H9 (cell line): ENCODE measurements around the gene USP35. TPM values are rescaled to one million over a fixed set of nuclear protein-coding genes. Genes with fewer than 3 reads are reported as not detected.

Experiments used
- DNase-seq: peaks from one replicate; pipeline ENCODE4 v3.0.0-alpha.2; 2017
- H2AFZ ChIP-seq: one replicate; pipeline ENCODE4 v1.6.1; 2013; ENCODE audit warnings: mild to moderate bottlenecking, low read length, control low read depth, moderate library complexity
- H2AK5ac ChIP-seq: 2 replicates; pipeline ENCODE4 v1.6.1; 2013; ENCODE audit warnings: low read length, control low read depth, mixed read lengths; ENCODE audit not compliant: insufficient read length
- H2BK120ac ChIP-seq: one replicate; pipeline ENCODE4 v1.6.1; 2013; ENCODE audit warnings: low read depth, mild to moderate bottlenecking, low read length, control low read depth, inconsistent platforms; ENCODE audit not compliant: poor library complexity, severe bottlenecking
- H2BK12ac ChIP-seq: 2 replicates; pipeline ENCODE4 v1.6.1; 2013; ENCODE audit warnings: low read length, control low read depth, mixed read lengths, low read depth; ENCODE audit not compliant: insufficient read length
- H2BK15ac ChIP-seq: 2 replicates; pipeline ENCODE4 v1.6.1; 2013; ENCODE audit warnings: low read depth, low read length, control low read depth
- H2BK20ac ChIP-seq: one replicate; pipeline ENCODE4 v1.6.1; 2013; ENCODE audit warnings: low read depth, mild to moderate bottlenecking, low read length, control low read depth, inconsistent platforms; ENCODE audit not compliant: poor library complexity, severe bottlenecking
- H2BK5ac ChIP-seq: 2 replicates; pipeline ENCODE4 v1.6.1; 2013; ENCODE audit warnings: low read length, control low read depth, mixed read lengths; ENCODE audit not compliant: insufficient read length
- H3K14ac ChIP-seq: 2 replicates; pipeline ENCODE4 v1.6.1; 2013; ENCODE audit warnings: low read length, control low read depth; ENCODE audit not compliant: insufficient read depth
- H3K18ac ChIP-seq: 2 replicates; pipeline ENCODE4 v1.6.1; 2013; ENCODE audit warnings: low read depth, mild to moderate bottlenecking, mixed read lengths, low read length, control low read depth; ENCODE audit not compliant: insufficient read length
- H3K23ac ChIP-seq: 2 replicates; pipeline ENCODE4 v1.6.1; 2013; ENCODE audit warnings: low read length, control low read depth, mixed read lengths, low read depth; ENCODE audit not compliant: insufficient read length
- H3K23me2 ChIP-seq: 2 replicates; pipeline ENCODE4 v1.6.1; 2013; ENCODE audit warnings: low read depth, mild to moderate bottlenecking, mixed read lengths, low read length, control low read depth; ENCODE audit not compliant: insufficient read length, poor library complexity, severe bottlenecking
- H3K27ac ChIP-seq: 2 replicates; pipeline ENCODE4 v1.5.1; 2013; ENCODE audit warnings: low read length, control low read depth, mixed read lengths, low read depth; ENCODE audit not compliant: insufficient read length
- H3K27me3 ChIP-seq: 2 replicates; pipeline ENCODE4 v1.6.1; 2013; ENCODE audit warnings: low read length, control low read depth, inconsistent platforms; ENCODE audit not compliant: insufficient read depth
- H3K4ac ChIP-seq: 2 replicates; pipeline ENCODE4 v1.6.1; 2013; ENCODE audit warnings: low read depth, mild to moderate bottlenecking, control low read depth, inconsistent platforms, low read length, moderate library complexity
- H3K4me1 ChIP-seq: 2 replicates; pipeline ENCODE4 v1.6.1; 2013; ENCODE audit warnings: low read length, control low read depth, inconsistent platforms; ENCODE audit not compliant: insufficient read depth
- H3K4me2 ChIP-seq: 2 replicates; pipeline ENCODE4 v1.6.1; 2013; ENCODE audit warnings: low read length, control low read depth, mixed read lengths; ENCODE audit not compliant: insufficient read length, insufficient read depth
- H3K56ac ChIP-seq: 2 replicates; pipeline ENCODE4 v1.6.1; 2013; ENCODE audit warnings: low read depth, mild to moderate bottlenecking, mixed read lengths, low read length, control low read depth; ENCODE audit not compliant: insufficient read length
- H3K79me1 ChIP-seq: 2 replicates; pipeline ENCODE4 v1.6.1; 2013; ENCODE audit warnings: low read depth, mild to moderate bottlenecking, moderate library complexity, low read length, control low read depth, inconsistent platforms; ENCODE audit not compliant: insufficient read depth, poor library complexity, severe bottlenecking
- H3K79me2 ChIP-seq: 2 replicates; pipeline ENCODE4 v1.6.1; 2013; ENCODE audit warnings: low read length, control low read depth, inconsistent platforms; ENCODE audit not compliant: insufficient read depth
- H3K9ac ChIP-seq: 2 replicates; pipeline ENCODE4 v1.6.1; 2013; ENCODE audit warnings: low read length, control low read depth, mixed read lengths; ENCODE audit not compliant: insufficient read length; ENCODE audit errors: extremely low read depth
- H3K9me3 ChIP-seq: one replicate; pipeline ENCODE4 v1.6.1; 2013; ENCODE audit warnings: low read depth, low read length, inconsistent platforms; ENCODE audit not compliant: control insufficient read depth
- H3T11ph ChIP-seq: one replicate; pipeline ENCODE4 v1.6.1; 2013; ENCODE audit warnings: mild to moderate bottlenecking, low read length, control low read depth, inconsistent platforms
- H4K20me1 ChIP-seq: one replicate; pipeline ENCODE4 v1.6.1; 2013; ENCODE audit not compliant: control insufficient read depth, insufficient read length, insufficient read depth
- H4K5ac ChIP-seq: 2 replicates; pipeline ENCODE4 v1.6.1; 2013; ENCODE audit warnings: low read depth, mild to moderate bottlenecking, mixed read lengths, low read length, control low read depth; ENCODE audit not compliant: insufficient read length
- H4K8ac ChIP-seq: replicated peaks from 2 replicates; pipeline ENCODE4 v1.6.1; 2013; ENCODE audit warnings: low read length, control low read depth, mixed read lengths, low read depth; ENCODE audit not compliant: insufficient read length
- H4K91ac ChIP-seq: 2 replicates; pipeline ENCODE4 v1.6.1; 2013; ENCODE audit warnings: low read depth, mild to moderate bottlenecking, moderate library complexity, mixed read lengths, low read length, control low read depth; ENCODE audit not compliant: insufficient read length
- H3K27ac Mint-ChIP-seq, 3 experiments: 2 replicates in 2 of 3; 3 replicates in 1 of 3; pipeline ENCODE4 v1.8.0; 2020 to 2021; ENCODE audit warnings: mixed read lengths in 3 of 3, mild to moderate bottlenecking in 1 of 3, moderate library complexity in 1 of 3
- H3K27me3 Mint-ChIP-seq: 2 replicates; pipeline ENCODE4 v1.8.0; 2021; ENCODE audit warnings: low read depth, mild to moderate bottlenecking, moderate library complexity, mixed read lengths
- H3K36me3 Mint-ChIP-seq, 3 experiments: 2 replicates in 2 of 3; 3 replicates in 1 of 3; pipeline ENCODE4 v1.8.0; 2020 to 2021; ENCODE audit warnings: low read depth in 3 of 3, mixed read lengths in 3 of 3; ENCODE audit not compliant: insufficient read depth in 1 of 3
- H3K4me1 Mint-ChIP-seq, 2 experiments: 2 replicates each; pipeline ENCODE4 v1.8.0; 2020; ENCODE audit warnings: mixed read lengths in 2 of 2
- H3K4me3 Mint-ChIP-seq, 2 experiments: 2 replicates in 1 of 2; 3 replicates in 1 of 2; pipeline ENCODE4 v1.8.0; 2020 to 2021; ENCODE audit warnings: mild to moderate bottlenecking in 2 of 2, mixed read lengths in 2 of 2, moderate library complexity in 1 of 2
- H3K9me3 Mint-ChIP-seq, 2 experiments: 2 replicates in 1 of 2; 3 replicates in 1 of 2; pipeline ENCODE4 v1.8.0; 2020; ENCODE audit warnings: mild to moderate bottlenecking in 2 of 2, mixed read lengths in 2 of 2, moderate library complexity in 1 of 2
- WGBS: extraction: QIAGEN DNeasy Blood & Tissue Kit; methylation state at CpG from one replicate; pipeline ENCODE4 v1.1.7; 2013; ENCODE audit warnings: missing lambda C conversion rate, low lambda C conversion rate, mixed read lengths; ENCODE audit not compliant: insufficient read length; ENCODE audit errors: extremely low coverage; 5-methylcytosine and 5-hydroxymethylcytosine counted together
- total RNA-seq: library from RNA; stranded (reverse); gene quantifications from 2 replicates; pipeline ENCODE4 v1.2.1, GENCODE V29; 2021
- TF ChIP-seq, protein P1 (sequence below): fragments of 200-600 bp; sonication (generic); conservative IDR thresholded peaks from 3 replicates; pipeline ENCODE4 v1.8.0; 2021; ENCODE audit warnings: antibody characterized with exemption, mild to moderate bottlenecking

Gene USP35
- total RNA-seq, 1 experiment from 2014 or later: 6.8 TPM

DNA sequence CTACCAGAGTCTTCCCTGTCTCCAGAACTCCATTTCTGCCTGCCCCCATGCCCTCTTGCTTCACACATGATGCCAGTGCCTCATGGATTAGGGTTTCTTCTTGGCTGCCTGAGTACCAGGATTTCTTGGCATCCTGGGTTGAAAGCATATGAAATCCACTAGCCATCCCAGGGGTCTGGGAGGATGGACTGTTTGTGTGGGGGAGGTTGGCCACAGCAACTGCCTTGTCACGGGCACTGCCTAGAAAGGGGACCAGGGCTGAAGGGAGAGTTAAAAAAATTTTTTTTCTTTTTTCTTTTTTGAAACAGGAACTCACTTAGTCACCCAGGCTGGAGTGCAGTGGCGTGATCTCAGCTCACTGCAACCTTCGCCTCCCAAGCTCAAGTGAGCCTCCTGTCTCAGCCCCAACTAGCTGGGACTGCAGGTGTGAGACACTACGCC is 4.2 kb downstream of the USP35 start:
- Histone ChIP-seq H4K20me1 (no peaks in the 10 kb centered on the region), H3K4ac (no peak overlapping the region)
- H3K27ac Mint-ChIP-seq: peak overlapping the region in 1 of 3 experiments; percentile 53; a peak in 2 of 7 replicates

More for the DNA sequence above, 4.2 kb downstream of the USP35 start:
- Histone ChIP-seq H3K9ac (no peak overlapping the region), H4K8ac (no peak overlapping the region), H2BK5ac (no peak overlapping the region), H3T11ph (no peak overlapping the region), H3K27ac (no peak overlapping the region), H2AFZ (no peak overlapping the region), H3K23ac (no peak overlapping the region), H4K91ac (no peak overlapping the region), H3K27me3 (no peaks in the 10 kb centered on the region), H3K79me2 (no peaks in the 10 kb centered on the region), H3K9me3 (no peaks in the 10 kb centered on the region), H2BK20ac (no peak overlapping the region), H3K14ac (no peak overlapping the region), H3K79me1 (no peaks in the 10 kb centered on the region), H2BK15ac (no peak overlapping the region), H2BK12ac (no peak overlapping the region), H2AK5ac (no peak overlapping the region), H3K4me1 (no peaks in the 10 kb centered on the region), H3K56ac (no peak overlapping the region), H3K4me2 (no peak overlapping the region), H3K18ac (no peak overlapping the region), H3K23me2 (peaks cover 4% of the 10 kb centered on the region), H4K5ac (no peak overlapping the region), H2BK120ac (no peak overlapping the region)
- Mint-ChIP-seq H3K36me3 (no peaks in the 10 kb centered on the region; a peak in 1 of 7 replicates), H3K4me1 (peaks cover 10 to 12% of the 10 kb centered on the region in 2 experiments), H3K27me3 (no peaks in the 10 kb centered on the region), H3K4me3 (no peak overlapping the region), H3K9me3 (no peaks in the 10 kb centered on the region; a peak in 1 of 5 replicates)
- DNase-seq: no peak
- no CpG with 5 or more reads among the region's 4 CpGs for WGBS
- TF ChIP-seq, protein P1, sequence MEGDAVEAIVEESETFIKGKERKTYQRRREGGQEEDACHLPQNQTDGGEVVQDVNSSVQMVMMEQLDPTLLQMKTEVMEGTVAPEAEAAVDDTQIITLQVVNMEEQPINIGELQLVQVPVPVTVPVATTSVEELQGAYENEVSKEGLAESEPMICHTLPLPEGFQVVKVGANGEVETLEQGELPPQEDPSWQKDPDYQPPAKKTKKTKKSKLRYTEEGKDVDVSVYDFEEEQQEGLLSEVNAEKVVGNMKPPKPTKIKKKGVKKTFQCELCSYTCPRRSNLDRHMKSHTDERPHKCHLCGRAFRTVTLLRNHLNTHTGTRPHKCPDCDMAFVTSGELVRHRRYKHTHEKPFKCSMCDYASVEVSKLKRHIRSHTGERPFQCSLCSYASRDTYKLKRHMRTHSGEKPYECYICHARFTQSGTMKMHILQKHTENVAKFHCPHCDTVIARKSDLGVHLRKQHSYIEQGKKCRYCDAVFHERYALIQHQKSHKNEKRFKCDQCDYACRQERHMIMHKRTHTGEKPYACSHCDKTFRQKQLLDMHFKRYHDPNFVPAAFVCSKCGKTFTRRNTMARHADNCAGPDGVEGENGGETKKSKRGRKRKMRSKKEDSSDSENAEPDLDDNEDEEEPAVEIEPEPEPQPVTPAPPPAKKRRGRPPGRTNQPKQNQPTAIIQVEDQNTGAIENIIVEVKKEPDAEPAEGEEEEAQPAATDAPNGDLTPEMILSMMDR: no peak
